Mucosa of descending colon (tissue), 3 donors: ENCODE data around the gene LHX3. TPM values are rescaled to one million over a fixed set of nuclear protein-coding genes. Genes with fewer than 3 reads are reported as not detected.

ENCODE experiments used
- ATAC-seq: fragments of 200-7000 bp; cut with Tn5 transposase; one replicate; pipeline ENCODE4 v1.9.1; 2020; ENCODE audit warnings: mild to moderate bottlenecking, moderate library complexity
- DNase-seq, 3 donors: peaks; one replicate each; pipeline ENCODE4 v3.0.0-alpha.2; 2020
- H3K36me3 ChIP-seq: fragments of 200-600 bp; one replicate; pipeline ENCODE4 v1.8.0; 2021; ENCODE audit warnings: low read depth, mild to moderate bottlenecking
- H3K4me1 ChIP-seq: fragments of 200-600 bp; one replicate; pipeline ENCODE4 v1.8.0; 2021; ENCODE audit warnings: low read depth, mild to moderate bottlenecking
- H3K4me3 ChIP-seq: fragments of 200-600 bp; one replicate; pipeline ENCODE4 v1.8.0; 2021; ENCODE audit warnings: mild to moderate bottlenecking
- H3K9me3 ChIP-seq: fragments of 200-600 bp; one replicate; pipeline ENCODE4 v1.8.0; 2021; ENCODE audit warnings: mild to moderate bottlenecking
- intact Hi-C, 2 donors: fragments of 100-400 bp; cut with DNase I in 1 of 2; cut with micrococcal nuclease in 1 of 2; formaldehyde crosslinking; loops; one replicate each; pipeline versions ENCODE4 v1.11.0 to v1.11.1; 2022; cut with DNase I, micrococcal nuclease
- total RNA-seq, 3 donors: library from RNA; stranded (reverse); fragmentation: NEBNext Ultra II Directional in 2 of 3; extraction: Animal tissue kit (Norgen Biotek cat#: 25700) in 2 of 3; gene quantifications; one replicate each; pipeline versions ENCODE4 v1.2.1 to v1.2.4, GENCODE V29; 2021 to 2023
- TF ChIP-seq, protein P1 (sequence below): fragments of 200-600 bp; IDR thresholded peaks from one replicate; pipeline ENCODE4 v1.8.0; 2022; ENCODE audit warnings: antibody characterized with exemption, mild to moderate bottlenecking
- donor health status: DM: no; HTN: no; CAD: no; lungs with moderate emphysema.
- donor health status: DM: no; HTN: no; CAD: no.
- donor health status: DM: no; HTN: yes; CAD: no.

The LHX3 gene
- total RNA-seq, 3 donors from 2014 or later, result not detected

DNA sequence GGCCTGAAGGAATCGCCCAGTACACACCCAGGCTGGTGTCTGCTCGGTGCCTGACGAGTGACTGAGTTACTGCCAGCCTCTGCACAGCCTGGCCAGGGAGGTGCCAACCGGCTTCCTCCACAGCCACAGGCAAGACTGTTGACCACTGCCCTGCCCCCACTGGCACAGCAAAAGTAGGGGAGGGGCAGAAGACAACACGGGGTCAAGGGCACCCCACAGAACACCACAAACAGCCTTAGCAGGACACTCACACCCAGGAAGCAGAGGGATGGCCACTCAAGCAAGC is 722 bp upstream of the LHX3 start:
- DNase-seq (no peak), ATAC-seq (no peak)
- intact Hi-C loops, result no loop called here
- no peak overlapping the region for H3K4me3 ChIP-seq
- H3K9me3 ChIP-seq, result no peaks in the 10 kb centered on the region
- H3K36me3 ChIP-seq, result no peaks in the 10 kb centered on the region
- TF ChIP-seq, protein P1, sequence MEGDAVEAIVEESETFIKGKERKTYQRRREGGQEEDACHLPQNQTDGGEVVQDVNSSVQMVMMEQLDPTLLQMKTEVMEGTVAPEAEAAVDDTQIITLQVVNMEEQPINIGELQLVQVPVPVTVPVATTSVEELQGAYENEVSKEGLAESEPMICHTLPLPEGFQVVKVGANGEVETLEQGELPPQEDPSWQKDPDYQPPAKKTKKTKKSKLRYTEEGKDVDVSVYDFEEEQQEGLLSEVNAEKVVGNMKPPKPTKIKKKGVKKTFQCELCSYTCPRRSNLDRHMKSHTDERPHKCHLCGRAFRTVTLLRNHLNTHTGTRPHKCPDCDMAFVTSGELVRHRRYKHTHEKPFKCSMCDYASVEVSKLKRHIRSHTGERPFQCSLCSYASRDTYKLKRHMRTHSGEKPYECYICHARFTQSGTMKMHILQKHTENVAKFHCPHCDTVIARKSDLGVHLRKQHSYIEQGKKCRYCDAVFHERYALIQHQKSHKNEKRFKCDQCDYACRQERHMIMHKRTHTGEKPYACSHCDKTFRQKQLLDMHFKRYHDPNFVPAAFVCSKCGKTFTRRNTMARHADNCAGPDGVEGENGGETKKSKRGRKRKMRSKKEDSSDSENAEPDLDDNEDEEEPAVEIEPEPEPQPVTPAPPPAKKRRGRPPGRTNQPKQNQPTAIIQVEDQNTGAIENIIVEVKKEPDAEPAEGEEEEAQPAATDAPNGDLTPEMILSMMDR, result no peak
- H3K4me1 ChIP-seq, result no peaks in the 10 kb centered on the region

DNA sequence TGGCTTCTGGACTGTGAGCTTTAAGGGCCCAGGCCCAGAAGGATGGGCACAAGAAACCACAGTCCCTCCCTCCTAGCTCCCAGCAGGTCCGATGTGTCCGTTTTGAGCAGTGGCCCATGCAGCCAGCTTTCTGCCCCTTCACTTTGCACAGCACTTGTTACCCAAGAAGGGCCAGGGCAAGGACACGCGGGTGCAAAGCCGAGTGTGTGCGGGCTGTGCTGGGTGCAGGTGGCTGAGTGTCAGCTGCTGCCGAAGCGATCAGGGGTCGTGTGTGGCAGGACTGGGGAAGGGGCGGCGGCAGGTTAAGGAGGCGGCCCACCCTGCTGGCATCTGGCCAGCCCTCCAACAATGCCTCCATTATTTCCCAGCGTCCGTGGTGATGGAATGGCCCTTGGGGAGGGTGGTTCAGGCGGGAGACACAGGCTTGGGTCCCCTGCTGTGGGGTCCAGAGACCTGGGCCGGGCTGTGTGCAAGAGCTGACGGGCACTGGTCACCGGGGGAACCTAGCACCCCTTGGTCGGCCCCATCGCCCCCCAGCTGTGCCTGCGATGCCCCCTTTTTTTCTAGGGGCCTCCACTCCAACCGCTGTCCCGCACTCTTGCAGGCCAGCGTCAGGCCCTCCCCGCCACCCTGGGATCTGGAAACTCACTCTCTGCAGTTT is 653 bp downstream of the LHX3 start:
- ATAC-seq (no peak), DNase-seq (no peak)
- no peaks in the 10 kb centered on the region for H3K4me1 ChIP-seq
- no peak overlapping the region for H3K4me3 ChIP-seq
- H3K9me3 ChIP-seq, result no peaks in the 10 kb centered on the region
- intact Hi-C loops, result no loop called here
- H3K36me3 ChIP-seq, result no peaks in the 10 kb centered on the region
- TF ChIP-seq, protein P1, result no peak

DNA sequence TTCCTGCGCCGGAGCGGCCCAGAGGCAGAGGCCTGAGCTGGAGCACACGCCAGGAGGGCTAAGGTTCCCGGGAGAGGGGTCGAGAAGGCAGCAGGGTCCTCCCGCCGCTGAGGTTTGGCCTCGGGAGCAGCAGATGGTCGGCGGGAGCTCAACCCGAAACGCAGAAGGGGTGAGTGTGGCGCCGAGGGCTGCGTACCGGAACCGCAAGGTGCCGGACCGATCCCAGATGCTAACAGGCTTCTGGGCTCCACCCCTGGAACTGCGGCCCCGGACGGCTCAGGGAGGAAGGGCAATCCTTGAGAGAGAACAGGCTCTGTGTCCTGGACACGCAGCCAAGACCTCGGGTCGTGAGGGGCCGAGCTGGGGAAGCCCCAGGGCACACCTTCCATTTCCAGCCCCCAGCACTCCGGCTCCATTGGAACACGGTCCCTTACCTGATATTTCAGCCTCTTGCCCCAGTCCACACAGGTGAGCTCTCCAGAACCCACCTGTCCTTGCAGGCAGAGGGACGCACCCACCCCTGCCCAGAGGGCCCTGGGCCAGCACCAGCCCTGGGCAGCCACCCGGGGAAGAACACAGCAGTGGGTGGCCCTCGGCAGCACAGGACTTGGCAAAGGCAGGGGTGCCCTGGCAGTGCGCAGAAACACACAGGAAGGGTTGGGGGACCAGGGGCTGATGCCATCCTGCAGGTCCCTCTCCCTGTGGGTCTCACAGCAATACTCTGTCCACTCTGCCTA is 1.4 kb downstream of the LHX3 start:
- no peaks in the 10 kb centered on the region for H3K9me3 ChIP-seq
- intact Hi-C loops, result no loop called here
- ATAC-seq (no peak), DNase-seq (no peak)
- TF ChIP-seq, protein P1, result no peak
- no peaks in the 10 kb centered on the region for H3K4me1 ChIP-seq
- H3K36me3 ChIP-seq, result no peaks in the 10 kb centered on the region
- no peak overlapping the region for H3K4me3 ChIP-seq

DNA sequence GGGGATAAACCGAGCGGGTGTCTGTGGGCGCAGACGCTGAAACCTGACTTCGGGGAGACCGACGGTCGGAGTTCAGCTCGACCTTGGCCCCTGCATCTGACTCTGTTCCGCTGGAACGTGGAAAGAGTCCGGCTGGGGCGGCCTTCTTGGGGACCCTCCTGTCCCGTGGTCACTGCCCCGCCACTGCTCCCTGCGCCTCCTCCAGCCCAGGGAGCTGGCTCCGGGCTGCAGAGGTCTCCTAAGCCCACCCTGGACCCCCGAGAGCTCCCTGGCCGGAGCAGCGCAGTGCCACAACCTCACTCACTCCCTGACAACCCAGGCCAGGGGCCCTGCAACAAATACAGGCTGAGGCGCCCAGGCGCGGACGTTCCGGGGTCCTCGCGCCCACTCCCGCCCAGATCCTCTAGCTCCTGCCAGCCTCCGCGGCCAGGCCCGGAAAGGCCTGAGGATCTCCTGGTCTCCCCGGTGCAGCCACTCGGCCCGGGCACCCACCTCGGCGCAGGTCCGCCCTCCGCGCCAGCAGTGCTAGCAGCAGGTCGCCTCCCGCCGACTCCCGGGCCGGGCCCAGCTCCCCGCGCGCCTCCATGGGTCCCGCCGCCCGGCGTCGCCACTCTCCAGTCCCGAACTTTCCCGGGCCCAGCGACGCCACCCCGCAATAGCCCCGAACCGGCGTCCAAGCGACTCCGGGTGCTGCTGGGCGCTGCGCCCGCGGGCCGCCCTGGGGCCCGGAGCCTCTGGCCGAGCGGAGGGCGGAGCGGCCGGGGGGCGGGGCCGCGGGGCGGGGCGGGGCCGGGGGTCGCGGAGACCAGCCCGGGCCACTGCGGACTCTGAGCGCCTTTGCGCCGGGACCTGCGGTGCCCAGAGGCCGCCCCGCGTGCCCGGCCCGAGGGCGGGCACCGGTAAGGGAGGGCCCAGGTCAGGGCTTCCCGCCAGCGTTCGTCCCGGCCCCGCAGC is 2.2 kb downstream of the LHX3 start:
- ATAC-seq (no peak), DNase-seq (no peak)
- Histone ChIP-seq H3K9me3 (no peaks in the 10 kb centered on the region), H3K4me1 (no peaks in the 10 kb centered on the region), H3K4me3 (no peak overlapping the region), H3K36me3 (no peaks in the 10 kb centered on the region)
- intact Hi-C loops, result no loop called here
- TF ChIP-seq, protein P1, result no peak

DNA sequence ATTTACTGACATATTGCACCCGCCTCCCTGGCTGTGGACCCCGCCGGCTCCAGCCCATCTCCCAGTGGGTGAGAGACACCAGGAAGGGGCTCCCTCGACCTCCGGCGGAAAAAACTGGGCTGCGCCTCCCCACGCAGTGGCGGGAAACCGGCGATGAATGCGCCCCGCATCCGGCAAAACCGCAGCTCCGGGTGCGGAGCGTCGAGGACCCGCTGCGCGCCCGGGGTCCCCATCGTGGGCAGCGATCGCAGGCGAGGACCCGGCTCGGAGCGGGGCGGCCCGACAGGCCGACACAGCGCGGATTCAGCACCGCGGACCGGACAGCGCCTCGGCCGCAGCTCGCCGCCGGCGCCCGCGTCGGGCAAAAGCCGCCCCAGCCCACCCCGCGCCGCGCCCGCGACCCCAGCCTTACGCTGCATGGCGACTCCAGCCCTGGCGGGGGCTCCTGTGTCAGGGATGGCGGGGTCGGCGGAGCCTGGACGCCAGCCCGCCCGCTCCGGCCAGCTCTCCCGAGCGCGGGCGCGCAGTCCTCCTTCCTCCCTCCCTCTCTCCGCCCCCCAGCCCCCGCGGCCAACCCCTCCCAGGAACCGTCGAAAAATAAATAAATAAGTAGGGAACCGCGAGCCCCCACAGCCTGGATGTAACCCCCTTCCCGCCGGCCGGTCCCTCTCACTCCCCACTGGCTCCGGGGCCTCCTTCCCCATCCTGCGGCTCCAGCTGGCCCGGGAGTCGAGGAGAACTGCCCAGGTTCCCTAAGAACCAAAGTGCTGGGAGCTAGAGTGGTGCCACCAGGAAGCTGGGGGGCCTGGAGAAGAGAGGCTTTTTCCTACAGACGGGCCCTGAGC is 3.1 kb downstream of the LHX3 start:
- intact Hi-C loops, result no loop called here
- Histone ChIP-seq H3K9me3 (no peaks in the 10 kb centered on the region), H3K4me1 (no peaks in the 10 kb centered on the region), H3K36me3 (no peaks in the 10 kb centered on the region), H3K4me3 (no peak overlapping the region)
- peak in 1 of 3 donors; percentile 12 for DNase-seq
- no peak for ATAC-seq
- TF ChIP-seq, protein P1, result no peak
